SK-MEL-5 (cell line): ENCODE data around the gene PDZD11. TPM values are rescaled to one million over a fixed set of nuclear protein-coding genes. Genes with fewer than 3 reads are reported as not detected.
"Not testable (repeated sequence)": the region's sequence is repeated elsewhere in the genome, so short reads cannot be mapped to it uniquely, and the experiment has no call there.

Source experiments
- DNase-seq: peaks from one replicate; pipeline ENCODE4 v3.0.0-alpha.2; 2016; ENCODE audit warnings: low read depth, low spot score
- in situ Hi-C: cut with HindIII; loops from 2 replicates; pipeline ENCODE4 v1.10.0; 2016; ENCODE audit warnings: low sequenced_read_pairs, high pct_unique_total_duplicates, low pct_unique_long_range_greater_than_20kb
- small RNA-seq, 2 experiments: library from RNA; depleted of rRNA; stranded (forward); fragments of <200 nt; gene quantifications; one replicate each; pipeline ENCODE3, GENCODE V24; 2014
- total RNA-seq: library from RNA; depleted of rRNA; stranded (reverse); fragments of >200 nt; shearing (Covaris generic); gene quantifications from 2 replicates; pipeline ENCODE4 v1.2.3, GENCODE V29; 2014; rRNA removed

The PDZD11 gene
- total RNA-seq, 1 experiment from 2014 or later = 111 TPM

DNA sequence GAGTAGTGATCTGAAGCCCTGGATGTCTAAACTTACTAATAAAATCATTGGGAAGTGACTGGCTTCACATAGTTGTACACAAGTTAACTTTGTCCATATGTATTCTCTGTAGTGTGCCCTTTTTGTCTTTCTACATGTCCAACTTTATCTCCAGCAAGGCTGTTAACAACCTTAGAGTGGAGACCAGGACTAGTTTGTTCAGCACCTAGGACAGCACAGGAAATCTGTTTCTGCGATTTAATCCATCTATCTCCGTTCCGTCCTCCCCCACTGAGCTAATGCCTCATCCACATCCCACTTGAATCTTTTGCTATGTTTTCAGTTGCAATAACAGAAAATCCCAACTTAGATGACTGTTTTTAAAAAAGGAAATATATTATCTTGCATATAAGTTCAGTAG, 24.9 kb downstream of the PDZD11 start:
- DNase-seq = no peak
- in situ Hi-C loops = no loop called here

DNA sequence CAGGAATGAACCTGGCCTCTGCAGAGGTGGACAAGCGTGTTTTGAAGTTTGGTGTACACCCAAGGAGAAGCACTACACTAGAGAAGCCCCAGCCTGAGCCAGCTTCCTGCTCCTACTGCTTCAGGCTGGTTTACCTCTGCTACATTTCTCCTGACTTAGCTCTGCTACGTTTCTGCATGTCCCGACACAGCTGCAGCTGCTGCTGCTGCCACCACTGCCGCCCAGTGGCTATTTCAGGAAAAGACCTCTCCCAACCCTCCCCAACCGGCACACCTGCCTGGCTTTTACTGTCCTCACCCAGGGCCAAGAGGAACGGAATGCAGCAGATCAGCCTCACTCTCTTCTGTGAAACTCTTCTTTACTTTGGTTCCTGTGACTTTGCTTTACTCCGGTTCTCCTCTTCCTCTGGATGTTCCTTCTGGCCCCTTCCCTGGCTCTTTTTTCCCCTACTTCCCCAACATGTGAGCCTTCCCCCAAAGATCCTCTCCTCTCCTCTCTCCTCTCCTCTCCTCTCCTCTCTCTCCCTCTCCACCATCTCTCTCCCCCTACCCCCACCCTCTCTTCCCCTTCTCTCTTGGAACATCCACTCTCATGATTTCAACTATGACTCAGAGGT, 26.7 kb downstream of the PDZD11 start:
- DNase-seq = peak; percentile 62
- in situ Hi-C loops = no loop called here

DNA sequence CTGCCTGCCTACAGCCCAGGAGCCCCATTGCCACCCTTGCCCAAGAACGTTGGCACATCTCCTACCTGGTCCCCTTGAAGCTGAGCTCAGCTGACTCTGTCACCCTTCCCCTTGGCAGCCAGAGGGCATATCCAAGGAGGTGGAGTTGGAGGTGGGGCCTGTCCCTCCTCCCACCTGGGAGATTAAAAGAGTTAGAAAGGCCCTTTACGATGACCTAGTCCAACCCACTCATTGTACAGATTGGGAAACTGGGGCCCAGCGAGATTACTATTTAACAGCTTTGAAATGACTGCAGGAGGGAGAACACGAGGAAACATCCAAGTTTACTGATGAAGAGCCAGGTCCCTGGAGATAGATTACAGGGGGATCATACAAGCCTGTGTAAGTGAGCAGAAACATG, 29.6 kb downstream of the PDZD11 start, which contains the start of gene P2RY4:
P2RY4 (minus strand) TSS at position 101 of the 400 bp plus-strand sequence. CDS start 580 bp downstream, outside the sequence.
- no peak for DNase-seq
- in situ Hi-C loops = no loop called here

DNA sequence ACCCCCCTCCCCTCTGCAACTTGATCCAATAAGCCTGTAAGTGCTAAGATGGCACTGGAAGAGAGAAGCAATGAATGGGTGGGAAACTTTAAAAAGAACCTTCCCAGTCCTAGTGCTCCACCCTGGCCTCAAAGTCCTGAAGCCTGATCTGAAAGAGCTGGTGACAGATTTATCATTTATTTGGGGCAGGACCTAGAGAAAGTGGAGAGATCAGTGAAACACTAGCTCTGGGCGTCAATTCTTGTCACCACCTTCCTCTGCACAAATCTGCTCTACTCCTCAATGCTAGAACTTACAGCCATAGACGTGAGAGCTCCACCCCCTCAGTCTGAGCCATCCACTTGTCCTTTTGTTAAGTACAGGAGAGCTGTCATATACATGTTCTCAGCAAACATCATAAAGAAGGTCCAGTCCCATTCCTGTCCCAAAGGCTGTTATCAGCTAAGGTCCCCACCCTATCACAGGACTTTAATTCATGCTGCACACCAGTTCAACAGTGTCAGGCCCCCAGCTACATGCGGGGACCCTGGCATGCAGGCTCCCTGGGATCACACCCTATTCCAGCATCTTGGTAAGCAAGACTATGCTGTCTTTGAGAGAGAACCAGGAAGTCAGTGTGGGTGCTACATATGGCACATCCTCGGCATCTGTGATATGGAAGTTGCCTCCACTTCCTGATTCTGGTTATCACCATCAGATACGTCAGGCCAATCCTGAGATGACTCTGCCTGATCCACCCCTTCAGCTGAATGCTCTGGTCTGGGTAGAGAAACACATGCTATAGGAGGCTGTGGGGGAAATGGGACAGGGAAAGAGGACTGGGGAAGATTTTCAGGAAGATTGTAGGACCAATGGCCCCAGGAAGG, 32.1 kb downstream of the PDZD11 start:
- no peak for DNase-seq
- in situ Hi-C loops = no loop called here

DNA sequence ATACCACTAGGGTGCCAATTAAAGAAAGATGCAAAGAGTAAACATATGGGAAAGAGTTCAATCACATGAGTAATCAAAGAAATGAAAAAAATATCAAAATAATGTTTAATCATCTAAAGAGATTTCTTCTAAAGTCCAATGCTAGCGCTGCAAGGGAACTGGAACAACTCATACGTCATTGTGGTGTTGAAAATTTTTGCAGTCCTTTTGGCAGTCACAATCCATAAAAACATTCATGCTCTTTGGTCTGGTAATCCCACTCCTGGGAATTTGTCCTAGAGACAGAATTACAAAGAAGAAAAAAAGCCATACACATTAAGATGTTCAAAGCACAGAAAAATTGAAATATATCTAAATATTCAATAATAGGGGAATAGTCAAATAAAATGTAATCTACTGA, 34.3 kb downstream of the PDZD11 start:
- no peak for DNase-seq
- in situ Hi-C loops = no loop called here

DNA sequence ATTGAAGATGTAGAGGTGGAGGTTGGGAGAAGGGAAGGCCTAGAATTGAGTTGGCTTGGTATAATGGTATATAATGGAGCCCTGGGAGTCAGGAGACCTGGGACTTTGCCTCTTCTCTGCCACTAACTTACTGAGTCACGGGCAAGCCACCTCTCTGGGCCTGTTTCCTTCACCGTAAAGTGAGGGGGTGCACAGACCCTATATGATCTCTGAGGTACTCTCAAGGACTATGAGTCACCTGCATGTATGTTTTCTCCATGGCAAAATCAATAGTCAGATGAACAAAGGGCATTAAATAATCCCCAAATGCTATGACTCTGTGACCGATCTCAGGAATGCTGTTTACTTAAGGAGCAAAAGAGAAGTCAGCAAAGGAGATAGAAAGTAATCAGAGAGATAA, 34.8 kb downstream of the PDZD11 start:
- in situ Hi-C loops = no loop called here
- DNase-seq = no peak

DNA sequence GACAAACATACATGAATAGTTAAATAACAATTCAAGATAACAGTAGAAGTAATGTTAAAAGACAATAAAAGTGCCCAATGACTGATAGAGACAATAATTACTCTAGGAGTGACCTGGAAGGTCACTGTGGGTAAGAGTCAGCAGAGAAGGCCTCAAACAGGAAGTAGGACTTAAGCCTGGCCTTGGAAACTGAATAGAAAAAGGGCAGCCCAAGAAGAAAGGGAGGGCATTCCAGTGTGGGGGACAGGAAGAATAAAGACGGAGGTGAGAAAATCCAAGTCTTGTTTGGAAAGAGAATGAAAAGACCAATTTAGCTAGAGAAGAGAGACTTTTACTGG, 35.7 kb downstream of the PDZD11 start:
- DNase-seq = no peak
- in situ Hi-C loops = no loop called here

DNA sequence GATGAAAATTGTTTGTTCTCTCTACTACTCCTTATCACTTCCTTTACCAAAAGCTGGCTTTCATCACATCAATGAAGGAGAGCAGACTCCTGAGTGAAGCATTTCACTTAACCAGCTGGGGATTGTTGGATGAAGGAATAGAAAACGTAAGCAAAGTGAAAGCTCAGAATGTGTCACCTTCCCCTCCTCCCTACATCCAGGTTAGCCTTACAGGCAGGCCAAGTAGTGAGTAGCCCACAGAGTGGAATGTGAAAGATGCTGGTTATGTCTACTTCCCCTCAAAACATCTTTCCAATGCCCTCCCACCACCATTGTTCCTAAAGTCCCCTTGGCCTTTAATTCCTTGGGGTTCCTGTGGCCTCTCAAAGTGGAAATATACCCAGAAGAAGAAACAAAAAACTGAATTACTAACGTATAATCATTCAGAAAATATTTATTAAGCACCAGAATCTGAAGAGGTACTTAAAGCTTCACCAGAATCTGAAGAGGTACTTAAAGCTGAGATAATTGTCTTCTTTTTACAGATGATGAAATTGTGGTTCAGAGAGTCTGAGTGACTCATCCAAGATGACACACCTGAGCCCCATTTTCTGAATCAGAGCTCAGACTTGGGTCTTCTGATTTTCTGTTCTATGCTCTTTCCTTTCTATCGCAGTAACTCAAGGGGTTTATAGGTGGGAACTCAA, 36.2 kb downstream of the PDZD11 start:
- in situ Hi-C loops = no loop called here
- DNase-seq = no peak

DNA sequence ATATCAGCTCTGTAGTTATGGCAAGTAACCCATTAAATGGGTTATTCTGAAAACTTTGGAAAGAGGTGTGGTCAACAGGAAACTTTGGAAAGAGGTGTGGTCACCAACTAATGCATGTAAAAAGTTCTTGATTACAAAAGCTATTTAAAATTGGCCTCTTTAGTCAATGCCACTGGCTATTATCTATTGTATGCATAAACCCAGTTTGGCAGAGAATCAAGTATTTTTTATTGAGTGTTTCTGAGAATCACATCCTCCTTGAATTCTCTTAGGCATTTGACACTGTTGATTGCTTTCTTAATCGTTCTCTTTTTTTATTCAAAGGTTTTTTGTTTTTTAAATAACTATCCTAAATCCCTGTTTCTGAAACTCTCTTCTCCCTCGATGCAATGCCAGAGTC, 37.2 kb downstream of the PDZD11 start:
- in situ Hi-C loops = no loop called here
- DNase-seq = no peak

DNA sequence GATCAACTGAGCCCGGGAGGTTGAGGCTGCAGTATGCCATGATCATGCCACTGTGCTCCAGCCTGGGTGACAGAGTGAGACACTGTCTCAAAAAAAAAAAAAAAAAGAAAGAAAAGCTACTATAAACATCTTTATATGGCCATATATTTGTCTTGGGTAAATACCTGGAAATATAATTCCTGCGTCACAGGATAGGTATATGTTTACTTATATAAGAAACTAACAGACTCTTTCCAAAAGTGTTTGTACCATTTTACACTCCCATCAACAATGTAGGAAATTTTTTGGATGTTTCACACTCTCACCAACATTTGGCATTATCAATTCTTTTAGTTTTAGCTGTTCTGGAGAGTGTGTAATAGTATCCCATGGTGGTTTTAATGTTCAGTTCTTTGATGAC, 42.5 kb downstream of the PDZD11 start:
- DNase-seq = no peak
- in situ Hi-C loops = no loop called here

DNA sequence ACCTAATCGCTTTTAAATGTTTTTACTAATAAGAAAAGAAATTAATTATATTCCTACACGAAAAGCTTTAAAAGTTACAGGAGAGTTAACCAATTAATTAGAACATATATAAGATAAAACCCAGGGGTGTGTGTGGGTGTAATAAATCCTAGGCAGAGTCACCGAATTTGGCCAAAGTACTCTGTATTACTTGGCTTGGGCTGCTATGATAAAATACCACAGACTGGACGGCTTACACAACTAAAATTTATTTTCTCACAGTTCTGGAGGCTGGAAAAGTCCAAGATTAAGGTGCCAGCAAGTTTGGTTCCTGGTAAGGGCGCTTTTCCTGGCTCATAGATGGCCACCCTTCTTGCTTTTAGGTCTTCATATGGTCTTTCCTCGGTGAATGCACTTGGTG, 44.8 kb downstream of the PDZD11 start:
- in situ Hi-C loops = no loop called here
- DNase-seq = no peak

DNA sequence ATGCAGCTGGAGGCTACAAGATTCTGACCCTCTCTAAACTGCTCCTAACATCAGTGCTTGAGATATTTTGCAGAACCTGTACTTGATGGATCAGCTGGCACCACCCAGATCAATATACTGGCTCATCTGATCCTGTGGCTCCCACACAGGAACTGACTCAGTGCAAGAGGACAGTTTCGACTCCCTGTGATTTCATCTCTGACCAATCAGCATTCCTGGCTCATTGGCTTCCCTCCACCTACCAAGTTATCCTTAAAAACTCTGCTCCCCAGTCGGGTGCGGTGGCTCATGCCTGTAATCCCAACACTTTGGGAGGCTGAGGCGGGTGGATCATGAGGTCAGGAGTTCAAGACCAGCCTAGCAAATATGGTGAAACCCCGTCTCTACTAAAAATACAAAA, 46.1 kb downstream of the PDZD11 start:
- in situ Hi-C loops, DNase-seq: not testable (repeated sequence)

DNA sequence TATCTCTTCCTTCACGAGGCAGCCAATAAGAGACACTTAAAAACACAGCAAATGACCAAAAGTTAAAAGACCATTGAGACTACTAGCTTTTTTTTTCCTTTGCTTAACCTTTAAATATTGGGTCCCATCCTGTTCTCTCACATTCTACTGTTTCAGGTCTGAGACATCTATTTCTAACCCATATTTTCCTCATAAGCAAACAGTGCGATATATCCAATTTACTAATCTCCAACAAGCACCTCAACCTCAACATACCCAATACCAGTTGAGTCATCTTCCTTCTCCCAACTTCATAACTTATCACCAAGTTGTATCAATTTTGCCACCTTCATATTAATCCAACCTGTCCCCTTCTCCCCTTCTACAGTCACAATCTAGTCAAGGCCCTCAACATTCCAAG, 48.2 kb downstream of the PDZD11 start:
- DNase-seq = no peak
- in situ Hi-C loops = no loop called here

DNA sequence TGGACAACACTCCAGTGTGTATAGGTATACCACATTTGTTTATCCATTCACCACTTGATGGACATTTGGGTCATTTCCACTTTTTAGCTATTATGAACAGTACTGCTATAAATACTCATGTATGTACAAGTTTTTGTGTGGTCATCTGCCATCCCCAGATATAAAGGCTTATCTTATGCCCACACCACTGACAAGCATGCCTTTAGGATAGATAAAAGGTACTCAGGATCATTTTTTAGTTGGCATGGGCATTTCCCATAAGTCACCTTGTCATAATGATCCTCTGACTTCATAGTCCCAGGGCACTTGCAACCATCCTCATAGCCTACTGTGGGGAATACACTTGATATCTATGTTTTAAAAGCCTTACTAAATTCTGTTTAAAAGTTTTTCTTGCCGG, 49.0 kb downstream of the PDZD11 start:
- in situ Hi-C loops = no loop called here
- no peak for DNase-seq

Small RNA genes within 50 kb of the gene (small RNA-seq; reads per million reads assigned to genes)
- 0 to 0.14 reads per million in 2 experiments for gene RNA5SP507

Other genes starting within 250 kb of the PDZD11 start
- gene AWAT2, start 240.0 kb downstream of the PDZD11 start, total RNA-seq = not detected in 2 replicates
- gene OTUD6A, start 227.5 kb downstream of the PDZD11 start, total RNA-seq = not detected in 2 replicates
- gene IGBP1, start 156.5 kb downstream of the PDZD11 start, total RNA-seq = 148 and 154 TPM in 2 replicates
- 0.13 TPM in 1 of 2 replicates, not detected in the other for gene DGAT2L6, start 112.4 kb downstream of the PDZD11 start, total RNA-seq
- gene AWAT1, start 55.3 kb downstream of the PDZD11 start, total RNA-seq = not detected in 2 replicates
- not detected in 2 replicates for gene P2RY4, start 29.7 kb downstream of the PDZD11 start, total RNA-seq
- gene ARR3, start 21.6 kb downstream of the PDZD11 start, total RNA-seq = not detected in 2 replicates
- gene RAB41, start 7.8 kb downstream of the PDZD11 start, total RNA-seq = not detected in 2 replicates
- 18.2 and 19.1 TPM in 2 replicates for gene KIF4A, start 177 bp upstream of the PDZD11 start, total RNA-seq
- not detected in 2 replicates for gene GDPD2, start 133.4 kb upstream of the PDZD11 start, total RNA-seq
- gene DLG3, start 154.9 kb upstream of the PDZD11 start, total RNA-seq = 0.64 and 2.5 TPM in 2 replicates